Measurements from ENCODE around the gene PHLDA2.

DNA sequence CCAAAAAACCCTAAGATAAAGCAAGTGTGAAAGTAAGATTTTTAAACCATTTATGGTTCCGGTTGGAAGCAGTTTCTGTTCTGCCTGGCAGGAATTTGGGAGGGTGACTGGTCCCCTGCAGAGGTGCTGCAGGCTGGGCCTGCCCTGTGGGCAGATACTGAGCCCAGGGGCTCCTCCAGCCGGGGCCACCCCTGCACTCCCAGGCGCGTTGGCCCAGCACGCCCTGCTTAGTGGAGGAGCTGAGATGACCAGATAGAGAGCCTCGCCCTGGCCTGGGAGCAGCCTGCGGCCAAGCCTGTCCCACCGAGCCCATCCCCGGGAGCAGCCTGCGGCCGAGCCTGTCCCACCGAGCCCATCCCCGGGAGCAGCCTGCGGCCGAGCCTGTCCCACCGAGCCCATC lies 8.0 kb downstream of the PHLDA2 start:
- TF ChIP-seq, protein P1, sequence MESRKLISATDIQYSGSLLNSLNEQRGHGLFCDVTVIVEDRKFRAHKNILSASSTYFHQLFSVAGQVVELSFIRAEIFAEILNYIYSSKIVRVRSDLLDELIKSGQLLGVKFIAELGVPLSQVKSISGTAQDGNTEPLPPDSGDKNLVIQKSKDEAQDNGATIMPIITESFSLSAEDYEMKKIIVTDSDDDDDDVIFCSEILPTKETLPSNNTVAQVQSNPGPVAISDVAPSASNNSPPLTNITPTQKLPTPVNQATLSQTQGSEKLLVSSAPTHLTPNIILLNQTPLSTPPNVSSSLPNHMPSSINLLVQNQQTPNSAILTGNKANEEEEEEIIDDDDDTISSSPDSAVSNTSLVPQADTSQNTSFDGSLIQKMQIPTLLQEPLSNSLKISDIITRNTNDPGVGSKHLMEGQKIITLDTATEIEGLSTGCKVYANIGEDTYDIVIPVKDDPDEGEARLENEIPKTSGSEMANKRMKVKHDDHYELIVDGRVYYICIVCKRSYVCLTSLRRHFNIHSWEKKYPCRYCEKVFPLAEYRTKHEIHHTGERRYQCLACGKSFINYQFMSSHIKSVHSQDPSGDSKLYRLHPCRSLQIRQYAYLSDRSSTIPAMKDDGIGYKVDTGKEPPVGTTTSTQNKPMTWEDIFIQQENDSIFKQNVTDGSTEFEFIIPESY (IDR thresholded peaks at IDR 0.05; ENCODE audit: borderline replicate concordance, low read depth) = no peak
- TF ChIP-seq, protein P2, sequence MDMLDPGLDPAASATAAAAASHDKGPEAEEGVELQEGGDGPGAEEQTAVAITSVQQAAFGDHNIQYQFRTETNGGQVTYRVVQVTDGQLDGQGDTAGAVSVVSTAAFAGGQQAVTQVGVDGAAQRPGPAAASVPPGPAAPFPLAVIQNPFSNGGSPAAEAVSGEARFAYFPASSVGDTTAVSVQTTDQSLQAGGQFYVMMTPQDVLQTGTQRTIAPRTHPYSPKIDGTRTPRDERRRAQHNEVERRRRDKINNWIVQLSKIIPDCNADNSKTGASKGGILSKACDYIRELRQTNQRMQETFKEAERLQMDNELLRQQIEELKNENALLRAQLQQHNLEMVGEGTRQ (IDR thresholded peaks at IDR 0.05; ENCODE audit: borderline replicate concordance, low read depth, low read length) = no peak
- TF ChIP-seq, protein P3, sequence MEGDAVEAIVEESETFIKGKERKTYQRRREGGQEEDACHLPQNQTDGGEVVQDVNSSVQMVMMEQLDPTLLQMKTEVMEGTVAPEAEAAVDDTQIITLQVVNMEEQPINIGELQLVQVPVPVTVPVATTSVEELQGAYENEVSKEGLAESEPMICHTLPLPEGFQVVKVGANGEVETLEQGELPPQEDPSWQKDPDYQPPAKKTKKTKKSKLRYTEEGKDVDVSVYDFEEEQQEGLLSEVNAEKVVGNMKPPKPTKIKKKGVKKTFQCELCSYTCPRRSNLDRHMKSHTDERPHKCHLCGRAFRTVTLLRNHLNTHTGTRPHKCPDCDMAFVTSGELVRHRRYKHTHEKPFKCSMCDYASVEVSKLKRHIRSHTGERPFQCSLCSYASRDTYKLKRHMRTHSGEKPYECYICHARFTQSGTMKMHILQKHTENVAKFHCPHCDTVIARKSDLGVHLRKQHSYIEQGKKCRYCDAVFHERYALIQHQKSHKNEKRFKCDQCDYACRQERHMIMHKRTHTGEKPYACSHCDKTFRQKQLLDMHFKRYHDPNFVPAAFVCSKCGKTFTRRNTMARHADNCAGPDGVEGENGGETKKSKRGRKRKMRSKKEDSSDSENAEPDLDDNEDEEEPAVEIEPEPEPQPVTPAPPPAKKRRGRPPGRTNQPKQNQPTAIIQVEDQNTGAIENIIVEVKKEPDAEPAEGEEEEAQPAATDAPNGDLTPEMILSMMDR (IDR thresholded peaks at IDR 0.05) = no peak
- no peak for TF ChIP-seq SIN3A (IDR thresholded peaks at IDR 0.05; ENCODE audit: borderline replicate concordance, low read depth, low read length)
- TF ChIP-seq CHD2 (IDR thresholded peaks at IDR 0.05; ENCODE audit: low read length, partially characterized antibody) = no peak
- no peak for TF ChIP-seq RXRA (IDR thresholded peaks at IDR 0.05; ENCODE audit: borderline replicate concordance, low read depth)
- TF ChIP-seq EP300 (IDR thresholded peaks at IDR 0.05; ENCODE audit: borderline replicate concordance in 1 of 2, low read depth in 1 of 2, low read length in 1 of 2) = no peak
- no peak for TF ChIP-seq ELF1 (IDR thresholded peaks at IDR 0.05)
